ENCODE measurements around the gene SSNA1. TPM values are rescaled to one million over a fixed set of nuclear protein-coding genes. Genes with fewer than 3 reads are reported as not detected.

Gene SSNA1
- polyA plus RNA-seq, 1 donor from 2014 or later = 170 TPM

DNA sequence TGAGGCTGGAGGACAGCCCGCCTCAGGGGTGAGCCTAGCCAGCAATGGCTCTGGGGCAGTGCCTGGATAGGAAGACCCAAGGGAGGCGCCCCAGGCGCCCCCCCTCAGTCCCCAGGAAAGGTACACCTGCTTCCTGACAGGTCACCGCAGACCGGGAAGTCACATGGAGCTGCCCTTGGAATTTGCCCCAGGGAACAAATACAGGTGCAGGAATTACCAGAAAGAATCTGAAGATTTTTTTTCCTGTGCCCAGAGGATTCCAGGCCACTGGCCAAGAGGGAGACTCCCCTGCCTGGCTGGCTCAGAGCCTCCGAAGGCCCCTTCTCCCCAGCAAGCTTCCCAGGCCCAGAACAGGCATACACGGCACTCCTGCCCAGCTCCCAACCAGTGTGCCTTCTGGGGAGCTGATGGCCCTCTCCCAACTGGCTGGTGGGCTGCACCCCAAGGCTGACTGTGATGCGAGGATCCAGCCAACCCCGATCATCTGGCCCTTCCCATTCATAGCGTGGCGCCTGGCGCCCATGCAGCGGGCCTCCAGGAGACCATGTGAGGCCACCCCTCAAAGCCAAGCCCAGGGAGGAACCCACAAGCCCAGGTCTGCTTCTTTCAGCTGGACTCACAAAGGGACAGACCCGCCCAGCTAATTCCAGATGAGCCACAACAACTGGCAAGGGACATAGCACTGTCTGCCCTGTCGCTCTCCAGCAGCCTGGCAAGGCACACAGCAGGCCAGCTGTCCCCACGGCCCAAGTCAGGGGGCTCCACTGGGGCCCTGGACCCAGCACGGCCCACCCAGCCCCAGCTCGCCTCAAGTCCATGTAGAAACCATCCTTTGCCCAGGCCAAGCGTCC lies 9.8 kb downstream of the SSNA1 start:
- H3K79me2 ChIP-seq (replicated peaks; ENCODE audit: insufficient read depth, low read length) = no peaks in the 10 kb centered on the region
- no peaks in the 10 kb centered on the region for H3K36me3 ChIP-seq (ENCODE audit: insufficient read depth, low read length)
- H3K9ac ChIP-seq (ENCODE audit: low read length) = no peak overlapping the region
- no peak overlapping the region for H3K27ac ChIP-seq (ENCODE audit: low read length)
- no peaks in the 10 kb centered on the region for H3F3A ChIP-seq (ENCODE audit: insufficient read depth, low read length, poor library complexity, severe bottlenecking)
- H3K27me3 ChIP-seq (ENCODE audit: insufficient read depth, low read depth, low read length) = no peaks in the 10 kb centered on the region
- H3K9me2 ChIP-seq (ENCODE audit: insufficient read depth, low read length) = no peaks in the 10 kb centered on the region
- H2AFZ ChIP-seq (ENCODE audit: low read depth, low read length) = no peak overlapping the region
- TF ChIP-seq RAD21 (conservative IDR thresholded peaks at IDR 0.05) (no peak), POLR2AphosphoS5 (IDR thresholded peaks at IDR 0.05) (no peak), EZH2 (IDR thresholded peaks at IDR 0.05; ENCODE audit: borderline replicate concordance, insufficient read depth, low read length, poor library complexity, severe bottlenecking) (no peak), MXI1 (conservative IDR thresholded peaks at IDR 0.05; ENCODE audit: poor library complexity, severe bottlenecking) (no peak), TAF1 (IDR thresholded peaks at IDR 0.05; ENCODE audit: low read depth) (no peak), EP300 (conservative IDR thresholded peaks at IDR 0.05; ENCODE audit: poor library complexity, severe bottlenecking) (no peak), SMC3 (conservative IDR thresholded peaks at IDR 0.05; ENCODE audit: poor library complexity) (no peak)
- TF ChIP-seq, protein P1, sequence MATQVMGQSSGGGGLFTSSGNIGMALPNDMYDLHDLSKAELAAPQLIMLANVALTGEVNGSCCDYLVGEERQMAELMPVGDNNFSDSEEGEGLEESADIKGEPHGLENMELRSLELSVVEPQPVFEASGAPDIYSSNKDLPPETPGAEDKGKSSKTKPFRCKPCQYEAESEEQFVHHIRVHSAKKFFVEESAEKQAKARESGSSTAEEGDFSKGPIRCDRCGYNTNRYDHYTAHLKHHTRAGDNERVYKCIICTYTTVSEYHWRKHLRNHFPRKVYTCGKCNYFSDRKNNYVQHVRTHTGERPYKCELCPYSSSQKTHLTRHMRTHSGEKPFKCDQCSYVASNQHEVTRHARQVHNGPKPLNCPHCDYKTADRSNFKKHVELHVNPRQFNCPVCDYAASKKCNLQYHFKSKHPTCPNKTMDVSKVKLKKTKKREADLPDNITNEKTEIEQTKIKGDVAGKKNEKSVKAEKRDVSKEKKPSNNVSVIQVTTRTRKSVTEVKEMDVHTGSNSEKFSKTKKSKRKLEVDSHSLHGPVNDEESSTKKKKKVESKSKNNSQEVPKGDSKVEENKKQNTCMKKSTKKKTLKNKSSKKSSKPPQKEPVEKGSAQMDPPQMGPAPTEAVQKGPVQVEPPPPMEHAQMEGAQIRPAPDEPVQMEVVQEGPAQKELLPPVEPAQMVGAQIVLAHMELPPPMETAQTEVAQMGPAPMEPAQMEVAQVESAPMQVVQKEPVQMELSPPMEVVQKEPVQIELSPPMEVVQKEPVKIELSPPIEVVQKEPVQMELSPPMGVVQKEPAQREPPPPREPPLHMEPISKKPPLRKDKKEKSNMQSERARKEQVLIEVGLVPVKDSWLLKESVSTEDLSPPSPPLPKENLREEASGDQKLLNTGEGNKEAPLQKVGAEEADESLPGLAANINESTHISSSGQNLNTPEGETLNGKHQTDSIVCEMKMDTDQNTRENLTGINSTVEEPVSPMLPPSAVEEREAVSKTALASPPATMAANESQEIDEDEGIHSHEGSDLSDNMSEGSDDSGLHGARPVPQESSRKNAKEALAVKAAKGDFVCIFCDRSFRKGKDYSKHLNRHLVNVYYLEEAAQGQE (IDR thresholded peaks at IDR 0.05; ENCODE audit: borderline replicate concordance) = no peak
- TF ChIP-seq, protein P2, sequence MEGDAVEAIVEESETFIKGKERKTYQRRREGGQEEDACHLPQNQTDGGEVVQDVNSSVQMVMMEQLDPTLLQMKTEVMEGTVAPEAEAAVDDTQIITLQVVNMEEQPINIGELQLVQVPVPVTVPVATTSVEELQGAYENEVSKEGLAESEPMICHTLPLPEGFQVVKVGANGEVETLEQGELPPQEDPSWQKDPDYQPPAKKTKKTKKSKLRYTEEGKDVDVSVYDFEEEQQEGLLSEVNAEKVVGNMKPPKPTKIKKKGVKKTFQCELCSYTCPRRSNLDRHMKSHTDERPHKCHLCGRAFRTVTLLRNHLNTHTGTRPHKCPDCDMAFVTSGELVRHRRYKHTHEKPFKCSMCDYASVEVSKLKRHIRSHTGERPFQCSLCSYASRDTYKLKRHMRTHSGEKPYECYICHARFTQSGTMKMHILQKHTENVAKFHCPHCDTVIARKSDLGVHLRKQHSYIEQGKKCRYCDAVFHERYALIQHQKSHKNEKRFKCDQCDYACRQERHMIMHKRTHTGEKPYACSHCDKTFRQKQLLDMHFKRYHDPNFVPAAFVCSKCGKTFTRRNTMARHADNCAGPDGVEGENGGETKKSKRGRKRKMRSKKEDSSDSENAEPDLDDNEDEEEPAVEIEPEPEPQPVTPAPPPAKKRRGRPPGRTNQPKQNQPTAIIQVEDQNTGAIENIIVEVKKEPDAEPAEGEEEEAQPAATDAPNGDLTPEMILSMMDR (IDR thresholded peaks at IDR 0.05; ENCODE audit: poor library complexity, severe bottlenecking) = no peak
- H4K20me1 ChIP-seq (ENCODE audit: insufficient read depth) = no peaks in the 10 kb centered on the region
- H3K4me2 ChIP-seq (ENCODE audit: low read length) = no peak overlapping the region
- H3K4me3 ChIP-seq (ENCODE audit: low read length) = peak overlapping the region; percentile 65
- H3K9me3 ChIP-seq (ENCODE audit: low read length) = no peaks in the 10 kb centered on the region

DNA sequence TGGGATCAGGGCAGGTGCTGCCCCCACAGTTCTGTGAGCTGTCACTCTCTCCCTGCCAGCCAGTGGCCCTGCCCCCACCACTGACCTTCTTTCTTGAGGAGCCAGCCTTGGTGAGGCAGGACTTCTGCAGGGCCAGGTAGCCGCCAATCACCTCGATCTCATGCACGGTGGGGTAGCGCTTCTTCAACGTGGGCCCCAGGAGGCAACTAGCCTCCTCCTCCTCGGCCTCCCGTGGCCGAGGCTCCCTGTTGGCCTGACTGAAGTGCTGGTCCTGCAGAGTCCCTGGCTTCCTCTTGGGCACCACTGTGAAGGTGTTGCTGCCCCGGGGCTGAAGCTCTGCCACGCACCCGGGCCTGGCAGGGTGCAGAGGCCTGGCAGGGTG lies 10.4 kb downstream of the SSNA1 start:
- peaks cover 4% of the 10 kb centered on the region for H3K79me2 ChIP-seq (replicated peaks; ENCODE audit: insufficient read depth, low read length)
- no peaks in the 10 kb centered on the region for H3F3A ChIP-seq (ENCODE audit: insufficient read depth, low read length, poor library complexity, severe bottlenecking)
- H4K20me1 ChIP-seq (ENCODE audit: insufficient read depth) = no peaks in the 10 kb centered on the region
- H3K27me3 ChIP-seq (ENCODE audit: insufficient read depth, low read depth, low read length) = no peaks in the 10 kb centered on the region
- no peak overlapping the region for H3K4me2 ChIP-seq (ENCODE audit: low read length)
- H2AFZ ChIP-seq (ENCODE audit: low read depth, low read length) = no peak overlapping the region
- H3K9me3 ChIP-seq (ENCODE audit: low read length) = no peaks in the 10 kb centered on the region
- peak overlapping the region; percentile 65 for H3K4me3 ChIP-seq (ENCODE audit: low read length)
- H3K27ac ChIP-seq (ENCODE audit: low read length) = no peak overlapping the region
- peak overlapping the region; percentile 54 for H3K9ac ChIP-seq (ENCODE audit: low read length)
- no peaks in the 10 kb centered on the region for H3K36me3 ChIP-seq (ENCODE audit: insufficient read depth, low read length)
- no peaks in the 10 kb centered on the region for H3K9me2 ChIP-seq (ENCODE audit: insufficient read depth, low read length)
- TF ChIP-seq EZH2 (IDR thresholded peaks at IDR 0.05; ENCODE audit: borderline replicate concordance, insufficient read depth, low read length, poor library complexity, severe bottlenecking) (no peak), POLR2AphosphoS5 (IDR thresholded peaks at IDR 0.05) (no peak), RAD21 (conservative IDR thresholded peaks at IDR 0.05) (no peak), EP300 (conservative IDR thresholded peaks at IDR 0.05; ENCODE audit: poor library complexity, severe bottlenecking) (no peak), SMC3 (conservative IDR thresholded peaks at IDR 0.05; ENCODE audit: poor library complexity) (no peak), TAF1 (IDR thresholded peaks at IDR 0.05; ENCODE audit: low read depth) (no peak), MXI1 (conservative IDR thresholded peaks at IDR 0.05; ENCODE audit: poor library complexity, severe bottlenecking) (no peak)
- TF ChIP-seq, protein P1 (IDR thresholded peaks at IDR 0.05; ENCODE audit: borderline replicate concordance) = no peak
- TF ChIP-seq, protein P2 (IDR thresholded peaks at IDR 0.05; ENCODE audit: poor library complexity, severe bottlenecking) = no peak

Measured in neural cell (in vitro differentiated cells).